Fibroblast of skin of left quadriceps (primary cell): ENCODE measurements around the gene SLC25A24.
"Not testable (repeated sequence)": the region's sequence is repeated elsewhere in the genome, so short reads cannot be mapped to it uniquely, and the experiment has no call there.

Experiments used
- DNase-seq, 2 experiments: peaks; one replicate each; pipeline ENCODE4 v3.0.0-alpha.2; 2013; ENCODE audit warnings: low read depth in 2 of 2

Gene SLC25A24

GRCh38 chr1:108139555-108139954 lies 60.6 kb downstream of the SLC25A24 start:
- not testable (repeated sequence) for DNase-seq

DNA sequence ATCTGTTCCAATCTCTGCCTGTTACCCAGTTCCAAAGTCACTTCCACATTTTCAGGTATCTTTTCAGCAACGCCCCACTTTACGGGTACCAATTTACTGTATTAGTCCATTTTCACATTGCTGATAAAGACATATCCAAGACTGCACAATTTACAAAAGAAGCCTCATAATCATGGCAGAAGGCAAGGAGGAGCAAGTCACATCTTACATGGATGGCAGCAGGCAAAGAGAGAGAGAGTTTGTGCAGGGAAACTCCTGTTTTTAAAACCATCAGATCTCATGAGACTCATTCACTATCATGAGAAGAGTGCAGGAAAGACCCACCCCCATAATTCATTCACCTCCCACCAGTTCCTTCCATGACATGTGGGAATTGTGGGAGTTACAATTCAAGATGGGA lies 67.0 kb downstream of the SLC25A24 start:
- DNase-seq = not testable (repeated sequence)

DNA sequence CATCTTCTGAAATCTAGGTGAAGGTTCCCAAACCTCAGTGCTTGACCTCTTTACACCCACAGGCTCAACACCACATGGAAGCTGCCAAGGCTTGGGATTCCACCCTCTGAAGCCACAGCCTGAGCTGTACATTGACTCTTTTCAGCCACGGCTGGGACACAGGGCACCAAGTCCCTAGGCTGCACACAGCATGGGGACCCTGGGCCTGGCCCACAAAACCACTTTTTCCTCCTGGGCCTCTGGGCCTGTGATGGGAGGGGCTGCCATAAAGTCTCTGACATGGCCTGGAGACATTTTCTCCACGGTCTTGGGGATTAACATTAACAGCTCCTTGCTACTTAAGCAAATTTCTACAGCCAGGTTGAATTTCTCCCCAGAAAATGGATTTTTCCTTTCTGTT lies 67.8 kb downstream of the SLC25A24 start:
- DNase-seq = not testable (repeated sequence)

DNA sequence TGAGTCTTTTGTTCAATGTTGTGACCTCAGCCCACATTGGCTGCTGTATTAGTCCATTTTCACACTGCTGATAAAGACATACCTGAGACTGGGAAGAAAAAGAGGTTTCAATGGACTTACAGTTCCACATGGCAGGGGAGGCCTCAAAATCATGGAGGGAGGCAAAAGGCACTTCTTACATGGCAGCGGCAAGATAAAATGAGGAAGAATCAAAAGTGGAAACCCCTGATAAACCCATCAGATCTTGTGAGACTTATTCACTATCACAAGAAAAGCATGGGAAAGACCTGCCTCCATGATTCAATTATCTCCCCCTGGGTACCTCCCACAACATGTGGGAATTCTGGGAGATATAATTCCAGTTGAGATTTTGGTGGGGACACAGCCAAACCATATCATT lies 68.9 kb downstream of the SLC25A24 start:
- DNase-seq = not testable (repeated sequence)

- no peak for DNase-seq
Observed at GRCh38 chr1:108130794-108131193, 69.3 kb downstream of the SLC25A24 start.

- DNase-seq = no peak
Observed at GRCh38 chr1:108129999-108130398, 70.1 kb downstream of the SLC25A24 start.

GRCh38 chr1:108125312-108126138 lies 74.6 kb downstream of the SLC25A24 start:
- DNase-seq = peak; percentile 48

- DNase-seq = no peak
Observed at GRCh38 chr1:108124622-108125311, 75.4 kb downstream of the SLC25A24 start.

DNA sequence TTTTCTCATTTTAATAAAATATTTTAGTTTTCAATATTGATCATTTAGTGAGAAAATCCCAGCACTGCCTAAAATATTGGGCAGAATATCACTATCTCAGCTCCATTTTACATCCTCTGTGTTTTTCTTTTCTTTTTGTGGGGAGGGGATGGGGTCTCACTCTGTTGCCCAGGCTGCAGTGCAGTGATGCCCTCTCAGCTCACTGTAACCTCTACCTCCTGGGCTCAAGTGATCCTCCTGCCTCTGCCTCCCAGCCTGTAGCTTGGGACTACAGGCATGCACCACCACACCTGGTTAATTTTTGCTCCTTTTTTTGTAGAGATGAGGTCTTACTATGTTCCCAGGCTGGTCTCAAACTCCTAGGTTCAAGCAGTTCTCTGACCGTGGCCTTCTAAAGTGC lies 76.1 kb downstream of the SLC25A24 start:
- no peak for DNase-seq

- no peak for DNase-seq
Observed at GRCh38 chr1:108121358-108122143, 78.6 kb downstream of the SLC25A24 start.

DNA sequence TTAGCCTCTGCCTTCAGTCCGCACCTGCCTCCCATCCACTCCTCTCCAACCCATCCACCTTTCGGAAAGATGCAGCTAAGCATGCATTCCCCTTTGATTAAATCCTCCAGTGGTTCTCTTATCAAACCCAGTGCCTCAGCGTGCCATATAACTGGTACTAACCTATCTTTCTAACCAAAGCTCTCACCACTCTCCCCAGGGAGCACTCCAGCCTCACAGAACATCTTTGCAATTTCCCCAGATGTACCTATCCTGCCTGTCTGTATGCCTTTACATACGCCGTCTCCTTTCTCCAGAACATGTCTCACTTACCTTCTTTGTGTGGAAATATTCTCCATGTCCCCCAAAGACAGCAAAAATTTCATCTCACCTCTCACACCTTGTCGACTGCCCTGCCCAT lies 80.0 kb downstream of the SLC25A24 start:
- no peak for DNase-seq

- DNase-seq = no peak
Observed at GRCh38 chr1:108119500-108119899, 80.6 kb downstream of the SLC25A24 start.

DNA sequence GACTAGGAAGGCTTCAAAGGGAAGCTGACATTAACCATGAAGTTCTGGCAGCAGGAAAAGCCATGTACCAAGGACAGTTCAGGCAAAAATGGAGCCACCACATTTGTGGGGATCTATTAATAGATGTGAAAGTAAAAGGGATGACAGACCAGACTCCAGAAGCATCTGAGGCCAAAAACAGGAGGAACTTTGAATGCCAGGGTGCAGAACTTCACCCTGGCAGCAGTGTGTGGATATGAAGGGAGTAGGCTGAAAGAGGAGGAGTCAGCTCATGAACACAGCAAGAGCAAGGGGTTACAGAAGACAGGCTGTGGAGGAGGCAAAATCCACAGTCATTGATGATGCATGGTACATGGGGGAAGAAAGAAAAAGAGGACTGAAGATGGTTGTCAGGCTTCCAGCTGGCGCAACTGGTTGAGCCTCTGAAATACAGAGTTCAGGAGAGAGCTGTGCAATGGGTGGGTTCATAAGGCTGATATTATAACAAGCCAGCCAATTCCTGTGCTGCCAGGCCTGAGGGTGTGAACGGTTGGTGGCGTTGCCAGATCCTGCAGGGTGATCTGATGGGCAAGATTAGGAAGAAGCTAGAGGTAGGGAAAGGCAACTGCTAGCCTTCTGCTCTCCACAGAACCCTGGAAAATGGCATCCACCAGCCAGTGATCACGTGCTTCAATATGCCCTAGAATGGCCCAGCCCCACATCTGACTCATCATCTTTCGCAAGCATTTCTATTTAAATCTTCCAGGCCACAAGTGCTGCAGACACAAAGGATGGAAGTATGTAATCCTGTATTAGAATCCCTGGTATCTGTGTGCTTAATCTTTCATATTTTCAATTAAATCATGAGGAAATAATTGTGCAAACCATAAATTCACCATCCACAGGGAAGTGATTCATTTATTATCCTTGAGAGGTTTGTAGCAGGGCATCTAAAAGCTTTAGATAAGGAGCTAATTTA lies 81.9 kb downstream of the SLC25A24 start:
- DNase-seq = peak; percentile 81 to 83

DNA sequence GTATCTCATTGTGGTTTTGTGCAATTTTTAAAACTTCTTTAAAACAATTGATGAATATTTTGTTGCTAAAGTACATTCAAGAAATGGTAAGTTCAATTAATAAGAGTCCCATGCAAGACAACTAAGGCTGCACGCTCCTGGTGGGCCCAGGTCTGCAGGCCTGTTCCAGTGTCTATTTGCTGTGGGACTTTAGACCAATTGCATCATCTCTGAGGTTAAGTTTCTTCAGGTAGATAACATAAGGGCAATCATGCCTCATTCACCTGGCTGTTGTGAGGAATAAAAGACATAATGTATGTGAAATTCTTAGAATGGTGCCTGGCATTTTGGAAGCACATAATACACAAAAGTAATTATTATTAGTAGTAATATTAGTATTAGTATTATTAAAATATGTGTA lies 82.9 kb downstream of the SLC25A24 start:
- no peak for DNase-seq

DNA sequence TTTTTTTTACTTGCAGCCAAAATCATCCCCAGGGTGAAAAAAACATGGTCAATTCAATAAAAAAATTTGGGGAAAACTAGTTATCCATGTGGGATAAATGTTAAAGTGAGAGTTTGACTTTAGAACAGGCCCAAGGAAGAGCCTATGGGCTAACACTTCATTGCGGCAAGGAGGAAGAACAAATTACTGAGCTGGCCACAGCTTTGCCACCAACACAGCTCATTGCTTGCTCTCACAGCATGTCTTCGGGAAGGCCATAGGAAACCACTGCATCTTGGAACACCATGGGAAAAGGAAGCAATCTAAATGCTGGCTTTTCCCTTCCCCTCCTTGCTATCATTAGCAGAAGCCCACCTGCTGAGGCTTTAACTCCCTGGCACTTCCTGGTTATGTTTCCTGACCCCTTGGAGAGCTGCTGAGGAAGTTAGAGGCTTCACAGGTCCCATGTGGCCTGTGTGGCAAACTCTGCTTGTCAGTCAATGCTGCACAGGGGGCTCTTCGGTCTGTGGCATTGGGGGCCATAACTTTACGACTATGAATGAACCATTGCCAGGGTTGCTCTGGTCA lies 86.0 kb downstream of the SLC25A24 start:
- DNase-seq = no peak

GRCh38 chr1:108113496-108113895 lies 86.6 kb downstream of the SLC25A24 start:
- DNase-seq = no peak

- DNase-seq = no peak
Observed at GRCh38 chr1:108109295-108109973, 90.7 kb downstream of the SLC25A24 start.

DNA sequence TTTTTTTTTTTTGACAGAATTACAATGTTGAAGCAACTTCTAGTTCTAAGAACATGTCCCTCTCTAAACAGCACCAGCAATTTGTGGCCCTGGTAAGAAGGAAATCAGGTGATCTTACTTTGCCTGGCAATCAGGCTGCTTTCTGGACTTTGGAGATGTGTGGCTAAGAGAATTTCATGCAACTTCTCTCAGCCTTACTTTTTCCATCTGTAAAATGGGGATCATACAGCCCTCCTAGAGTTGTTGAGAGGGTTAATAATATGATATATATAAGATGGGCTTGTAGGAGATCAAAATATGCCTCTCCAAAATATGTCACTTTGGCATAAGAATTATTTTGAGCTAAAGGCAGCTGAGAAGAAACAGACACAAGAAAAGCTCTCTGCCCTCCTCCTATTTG lies 92.0 kb downstream of the SLC25A24 start:
- DNase-seq = no peak

DNA sequence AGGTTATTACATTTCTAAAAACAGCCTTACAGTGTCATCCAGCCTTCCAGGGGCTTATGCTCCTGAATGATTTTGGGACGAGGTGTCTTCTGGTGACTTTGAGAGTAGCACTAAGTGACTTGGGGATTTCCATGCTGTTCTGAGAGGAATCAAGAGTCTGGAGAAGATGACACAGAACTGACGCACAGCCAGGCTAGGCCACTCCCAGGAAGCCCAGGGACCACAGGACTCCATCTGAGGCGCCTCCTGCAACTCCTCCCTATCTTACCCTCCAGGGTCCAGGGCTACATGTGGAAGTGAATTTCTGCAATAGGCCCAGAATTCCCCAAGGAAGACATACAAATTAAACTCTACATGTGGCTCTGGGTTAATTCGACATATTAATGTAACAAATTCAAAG lies 92.5 kb downstream of the SLC25A24 start:
- peak; percentile 10 to 13 for DNase-seq

DNA sequence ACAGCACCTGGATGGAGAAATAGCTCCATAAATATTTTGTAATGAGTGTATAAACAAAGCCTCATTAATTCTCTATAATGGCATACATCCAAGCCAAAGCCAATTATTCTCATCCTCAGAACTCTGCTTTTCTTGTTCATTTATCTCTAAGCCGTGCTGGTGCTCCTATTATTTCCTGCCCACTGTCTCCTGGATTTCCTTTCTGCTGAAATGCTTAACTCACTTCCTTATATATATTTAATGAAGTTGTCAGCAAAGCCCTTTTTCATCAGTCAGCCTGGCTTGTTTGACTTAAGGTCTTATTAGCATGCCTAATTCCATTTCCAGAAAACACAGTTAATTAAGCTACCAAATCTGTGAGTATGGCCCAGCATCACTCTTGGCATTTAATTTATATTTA lies 93.4 kb downstream of the SLC25A24 start:
- no peak for DNase-seq
